CD4-positive, alpha-beta T cell treated with Interleukin-2 at 100 ng/mL for 4 hours (primary cell): ENCODE data around the gene MMD2.

Source experiments
- DNase-seq: peaks from one replicate; pipeline ENCODE4 v3.0.0-alpha.2; 2020; ENCODE audit warnings: low spot score

Gene MMD2

DNA sequence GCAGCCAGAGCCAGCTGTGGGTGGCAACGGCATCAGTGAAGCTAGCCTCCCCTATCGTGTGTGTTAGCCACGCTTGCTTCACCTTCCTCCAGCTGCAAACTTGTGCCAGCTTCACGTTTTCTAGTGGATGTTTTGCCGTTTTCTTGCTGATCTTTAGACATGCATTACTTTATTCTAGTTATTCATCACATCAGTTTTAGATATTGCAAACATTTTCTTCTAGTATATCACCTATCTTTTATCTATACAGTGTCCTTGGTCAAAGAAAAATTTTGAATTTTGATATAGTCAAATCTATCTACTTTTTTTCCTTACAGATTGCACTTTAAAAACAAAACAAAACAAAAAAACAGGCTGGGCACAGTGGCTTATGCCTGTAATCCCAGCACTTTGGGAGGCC, 90.5 kb downstream of the MMD2 start:
- no peak for DNase-seq

- no peak for DNase-seq
Measured at GRCh38 chr7:4866528-4867496, 92.2 kb downstream of the MMD2 start.

DNA sequence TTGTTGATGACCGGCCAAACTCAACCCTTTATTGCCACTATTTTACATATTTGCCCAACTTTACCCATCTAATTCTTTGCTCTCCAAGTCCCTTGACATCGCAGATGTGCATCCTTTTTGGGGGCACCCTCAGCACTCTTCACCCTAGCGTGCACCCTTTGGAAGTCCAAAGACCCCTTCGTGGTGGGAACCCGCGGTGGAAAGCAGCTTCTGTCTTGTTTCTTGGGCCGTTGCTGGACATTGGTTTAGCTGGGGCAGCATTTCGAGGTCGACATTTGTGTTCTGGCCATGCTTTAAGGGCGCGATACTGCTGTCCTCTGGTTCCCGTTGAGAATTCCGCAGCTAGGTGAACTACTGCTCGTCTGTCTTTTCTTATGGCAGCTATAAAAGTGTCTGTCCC, 96.8 kb downstream of the MMD2 start:
- no peak for DNase-seq

- no peak for DNase-seq
Measured at GRCh38 chr7:4861673-4862072, 97.3 kb downstream of the MMD2 start, which contains the start of gene PAPOLB. Gene PAPOLB (minus strand): TSS chr7:4862030. CDS start chr7:4861810, 220 bp downstream.

- no peak for DNase-seq
Measured at GRCh38 chr7:4861227-4861626, 97.8 kb downstream of the MMD2 start.

GRCh38 chr7:4857189-4857588, 101.8 kb downstream of the MMD2 start:
- DNase-seq = no peak

DNA sequence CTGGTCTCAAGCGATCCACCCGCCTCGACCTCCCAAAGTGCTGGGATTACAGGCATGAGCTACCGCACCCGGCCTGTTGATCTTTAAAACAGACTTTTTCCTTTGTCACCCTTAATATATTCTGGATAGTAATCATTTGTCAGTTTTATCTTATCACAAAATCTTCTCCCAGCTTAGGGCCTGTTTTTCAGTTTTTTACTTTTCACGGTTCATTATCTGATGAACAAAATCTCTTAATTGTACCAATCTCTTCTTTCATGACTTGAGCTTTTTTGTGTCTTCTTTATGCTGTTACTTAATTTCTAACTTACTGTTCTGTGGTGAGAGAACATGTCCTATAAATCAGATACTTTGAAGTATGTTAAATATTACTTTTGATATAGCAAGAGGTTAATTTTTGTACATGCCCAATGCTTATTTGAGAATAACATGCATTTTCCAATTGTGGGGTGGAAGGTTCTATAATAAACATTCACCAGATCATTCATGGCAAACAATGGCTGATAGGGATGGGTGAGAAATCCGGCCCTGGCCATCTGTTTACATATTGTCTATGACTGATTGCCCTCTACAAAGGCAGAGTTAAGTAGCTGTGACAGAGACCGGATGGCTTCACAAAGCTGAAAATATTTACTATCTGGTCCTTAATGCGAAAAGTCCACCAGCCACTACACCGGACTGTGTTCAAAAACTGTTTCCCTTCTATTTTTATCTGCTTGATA, 102.5 kb downstream of the MMD2 start:
- DNase-seq = no peak
